ENCODE measurements around the gene PPAT. TPM values are rescaled to one million over a fixed set of nuclear protein-coding genes. Genes with fewer than 3 reads are reported as not detected.
"Not testable (repeated sequence)": the region's sequence is repeated elsewhere in the genome, so short reads cannot be mapped to it uniquely, and the experiment has no call there.

Gene PPAT
- total RNA-seq, 4 donors from 2014 or later = 2.6 to 5.4 (median 3.9) TPM

- no peak overlapping the region for H3K4me3 ChIP-seq
- H3K9me3 ChIP-seq = no peaks in the 10 kb centered on the region
- intact Hi-C loops (cut with DNase I; ENCODE audit: low total_unique reads) (loop anchor here (10.0 kb wide), 1 partner anchor 85 kb away; no protein-coding TSS in a partner anchor), in situ Hi-C loops (cut with MboI; ENCODE audit: low sequenced_read_pairs in 4 of 4) (loop anchor here in 1 of 4 donors (25.0 kb wide), 1 partner anchor 527 kb away; the partner anchor contains the start of genes NOA1 and POLR2B)
- DNase-seq (no peak), ATAC-seq (no peak)
- H3K36me3 ChIP-seq = peaks cover 0 to 60% of the 10 kb centered on the region in 2 donors
- H3K4me1 ChIP-seq = peaks cover 10 to 11% of the 10 kb centered on the region in 2 donors
- no peak overlapping the region for H3K27ac ChIP-seq
- no peaks in the 10 kb centered on the region for H3K27me3 ChIP-seq
- TF ChIP-seq CTCF (IDR thresholded peaks at IDR 0.05 in 4 of 5, conservative IDR thresholded peaks at IDR 0.05 in 1 of 5) = no peak
- TF ChIP-seq POLR2A (IDR thresholded peaks at IDR 0.05) = no peak
Observed at GRCh38 chr4:56460085-56460484, 24.7 kb upstream of the PPAT start.

- no peak for ATAC-seq
- Histone ChIP-seq H3K4me3 (no peak overlapping the region), H3K4me1 (no peaks in the 10 kb centered on the region), H3K27ac (no peak overlapping the region), H3K27me3 (no peaks in the 10 kb centered on the region), H3K36me3 (peaks cover 0 to 81% of the 10 kb centered on the region in 2 donors), H3K9me3 (no peaks in the 10 kb centered on the region)
- TF ChIP-seq CTCF (IDR thresholded peaks at IDR 0.05 in 4 of 5, conservative IDR thresholded peaks at IDR 0.05 in 1 of 5) (no peak), POLR2A (IDR thresholded peaks at IDR 0.05) (no peak)
- intact Hi-C loops (cut with DNase I; ENCODE audit: low total_unique reads) (no loop called here), in situ Hi-C loops (cut with MboI; ENCODE audit: low sequenced_read_pairs in 4 of 4) (loop anchor here in 1 of 4 donors (25.0 kb wide), 1 partner anchor 537 kb away; the partner anchor contains the start of genes NOA1 and POLR2B)
- DNase-seq = no peak
Observed at GRCh38 chr4:56450342-56450741, 14.9 kb upstream of the PPAT start.

GRCh38 chr4:56449475-56449874 lies 14.1 kb upstream of the PPAT start:
- H3K36me3 ChIP-seq = peaks cover 0 to 72% of the 10 kb centered on the region in 2 donors
- ATAC-seq; intact Hi-C loops (cut with DNase I; ENCODE audit: low total_unique reads); H3K9me3 ChIP-seq; H3K4me3 ChIP-seq; H3K27me3 ChIP-seq; H3K4me1 ChIP-seq; H3K27ac ChIP-seq; DNase-seq: not testable (repeated sequence)
- in situ Hi-C loops (cut with MboI; ENCODE audit: low sequenced_read_pairs in 4 of 4) = loop anchor here in 1 of 4 donors (25.0 kb wide), 1 partner anchor 388 kb away; no protein-coding TSS in a partner anchor

GRCh38 chr4:56448301-56448700 lies 12.9 kb upstream of the PPAT start:
- DNase-seq (no peak), ATAC-seq (no peak)
- in situ Hi-C loops (cut with MboI; ENCODE audit: low sequenced_read_pairs in 4 of 4) = loop anchor here in 1 of 4 donors (25.0 kb wide), 1 partner anchor 389 kb away; no protein-coding TSS in a partner anchor
- TF ChIP-seq CTCF (IDR thresholded peaks at IDR 0.05 in 4 of 5, conservative IDR thresholded peaks at IDR 0.05 in 1 of 5) (no peak), POLR2A (IDR thresholded peaks at IDR 0.05) (no peak)
- intact Hi-C loops (cut with DNase I; ENCODE audit: low total_unique reads) = no loop called here
- peaks cover 0 to 72% of the 10 kb centered on the region in 2 donors for H3K36me3 ChIP-seq
- H3K27ac ChIP-seq = no peak overlapping the region
- no peak overlapping the region for H3K4me3 ChIP-seq
- H3K4me1 ChIP-seq = no peaks in the 10 kb centered on the region
- H3K27me3 ChIP-seq = no peaks in the 10 kb centered on the region
- no peaks in the 10 kb centered on the region for H3K9me3 ChIP-seq

- H3K27me3 ChIP-seq = no peaks in the 10 kb centered on the region
- no peaks in the 10 kb centered on the region for H3K9me3 ChIP-seq
- in situ Hi-C loops (cut with MboI; ENCODE audit: low sequenced_read_pairs in 4 of 4) (loop anchor here in 1 of 4 donors (25.0 kb wide), 1 partner anchor 392 kb away; no protein-coding TSS in a partner anchor), intact Hi-C loops (cut with DNase I; ENCODE audit: low total_unique reads) (loop anchor here (2.0 kb wide), 1 partner anchor 19 kb away; no protein-coding TSS in a partner anchor)
- no peaks in the 10 kb centered on the region for H3K4me1 ChIP-seq
- H3K36me3 ChIP-seq = peaks cover 0 to 68% of the 10 kb centered on the region in 2 donors
- DNase-seq = no peak
- no peak overlapping the region for H3K4me3 ChIP-seq
- TF ChIP-seq CTCF (IDR thresholded peaks at IDR 0.05 in 4 of 5, conservative IDR thresholded peaks at IDR 0.05 in 1 of 5) (no peak), POLR2A (IDR thresholded peaks at IDR 0.05) (no peak)
- H3K27ac ChIP-seq = no peak overlapping the region
- ATAC-seq = no peak
Observed at GRCh38 chr4:56445699-56446098, 10.3 kb upstream of the PPAT start.
